H1 (cell line): ENCODE data around the gene CRP. TPM values are rescaled to one million over a fixed set of nuclear protein-coding genes. Genes with fewer than 3 reads are reported as not detected.

ENCODE experiments used
- ATF2 ChIP-seq: IDR thresholded peaks from 2 replicates; pipeline ENCODE4 v1.6.1; 2012; ENCODE audit warnings: low read length, inconsistent platforms
- CBX5 ChIP-seq: fragments of 300-800, 300-1000 bp; sonication (generic); IDR thresholded peaks from 2 replicates; pipeline ENCODE4 v1.7.1; 2016; ENCODE audit warnings: antibody characterized with exemption, low read length, low read depth
- CHD7 ChIP-seq: fragments of 300-600 bp; sonication (generic); IDR thresholded peaks from 2 replicates; pipeline ENCODE4 v1.7.1; 2012; ENCODE audit warnings: low read length, moderate library complexity, mild to moderate bottlenecking, inconsistent platforms; ENCODE audit not compliant: insufficient replicate concordance
- GABPA ChIP-seq: IDR thresholded peaks from 2 replicates; pipeline ENCODE4 v1.6.1; 2011; ENCODE audit warnings: mild to moderate bottlenecking, low read length, moderate library complexity, borderline replicate concordance; ENCODE audit not compliant: insufficient read depth
- KDM1A ChIP-seq: fragments of 200-600, 300-600 bp; sonication (generic); IDR thresholded peaks from 2 replicates; pipeline ENCODE4 v1.7.1; 2016; ENCODE audit warnings: mild to moderate bottlenecking, low read length, borderline replicate concordance
- SIRT6 ChIP-seq: IDR thresholded peaks from one replicate; pipeline ENCODE4 v1.7.1; 2012; ENCODE audit warnings: low read length, inconsistent platforms
- SRF ChIP-seq: IDR thresholded peaks from 2 replicates; pipeline ENCODE4 v1.6.1; 2011; ENCODE audit warnings: mild to moderate bottlenecking, low read depth, low read length, moderate library complexity
- SUZ12 ChIP-seq: fragments of 200-600 bp; sonication (generic); IDR thresholded peaks from 2 replicates; pipeline ENCODE4 v1.6.1; 2012; ENCODE audit warnings: mild to moderate bottlenecking, inconsistent platforms, low read length, moderate library complexity, mixed read lengths
- TAF7 ChIP-seq: optimal IDR thresholded peaks from 2 replicates; pipeline ENCODE3; 2011; ENCODE audit warnings: low read depth, mild to moderate bottlenecking, inconsistent platforms, low read length, moderate library complexity, borderline replicate concordance
- TCF12 ChIP-seq: IDR thresholded peaks from 2 replicates; pipeline ENCODE4 v1.6.1; 2011; ENCODE audit warnings: low read depth, mild to moderate bottlenecking, low read length
- YY1 ChIP-seq: IDR thresholded peaks from 2 replicates; pipeline ENCODE4 v1.6.1; 2011; ENCODE audit warnings: low read depth, mild to moderate bottlenecking, low read length
- polyA plus RNA-seq, 7 experiments: library from polyadenylated mRNA; depleted of rRNA in 3 of 7; stranded (reverse) in 5 of 7; unstranded in 2 of 7; fragments of >200 nt in 5 of 7; fragments of 200-250 nt in 2 of 7; gene quantifications; 1 replicate in 5 of 7; 2 replicates in 1 of 7; 4 replicates in 1 of 7; pipeline versions ENCODE4 v1.2.1 to v1.2.3, GENCODE V29; 2011 to 2013; ENCODE audit warnings: missing spikeins in 2 of 7, mixed read lengths in 2 of 7
- total RNA-seq: library from RNA; stranded (reverse); fragmentation: NEBNext Ultra II Directional; extraction: Animal tissue kit (Norgen Biotek cat#: 25700); gene quantifications from 2 replicates; pipeline ENCODE4 v1.2.1, GENCODE V29; 2021

Gene CRP
- total and polyA plus RNA-seq, 2 of the 8 experiments (the other 6 are each of a cell fraction or from before 2014, with no cell fraction given) = not detected

GRCh38 chr1:159753386-159753785, 39.0 kb upstream of the CRP start (continued):
- TF ChIP-seq CHD7 = no peak
- TF ChIP-seq ATF2 = no peak
- no peak for TF ChIP-seq KDM1A
- TF ChIP-seq GABPA = no peak
- TF ChIP-seq CBX5 = no peak
- TF ChIP-seq SUZ12 = no peak
- TF ChIP-seq TAF7 = no peak
- no peak for TF ChIP-seq SIRT6
- TF ChIP-seq YY1 = no peak
- TF ChIP-seq SRF = no peak
- TF ChIP-seq TCF12 = no peak
